RWPE2 (cell line): ENCODE measurements around the gene SERTAD1.
A peak's percentile ranks its signal among the peaks of the same experiment; 100 is the strongest.

Experiments used
- ATAC-seq: fragments of 200-7000 bp; cut with Tn5 transposase; 3 replicates; pipeline ENCODE4 v1.9.1; 2021; ENCODE audit warnings: low read depth
- DNase-seq: peaks from one replicate; pipeline ENCODE4 v3.0.0-alpha.2; 2020; ENCODE audit warnings: low spot score
- H3K27ac ChIP-seq: fragments of 450-650 bp; 2 replicates; pipeline ENCODE4 v1.5.1; 2017; ENCODE audit warnings: mild to moderate bottlenecking; ENCODE audit not compliant: poor library complexity, severe bottlenecking
- H3K27me3 ChIP-seq: fragments of 250-450 bp; sonication (Bioruptor Pico); 2 replicates; pipeline ENCODE4 v1.5.1; 2021; ENCODE audit warnings: mild to moderate bottlenecking, moderate library complexity; ENCODE audit not compliant: insufficient read depth, poor library complexity, severe bottlenecking
- H3K36me3 ChIP-seq: fragments of 250-450 bp; sonication (Bioruptor Pico); 2 replicates; pipeline ENCODE4 v1.5.1; 2020; ENCODE audit warnings: low read depth, mild to moderate bottlenecking, moderate library complexity
- H3K4me1 ChIP-seq: fragments of 250-450 bp; sonication (Bioruptor Pico); 2 replicates; pipeline ENCODE4 v1.5.1; 2021; ENCODE audit warnings: mild to moderate bottlenecking, moderate library complexity; ENCODE audit not compliant: insufficient read depth, poor library complexity, severe bottlenecking
- H3K4me3 ChIP-seq: fragments of 250-450 bp; sonication (Bioruptor Pico); 2 replicates; pipeline ENCODE4 v1.5.1; 2021; ENCODE audit warnings: mild to moderate bottlenecking, moderate library complexity; ENCODE audit not compliant: severe bottlenecking
- H3K9me3 ChIP-seq: fragments of 250-450 bp; sonication (Bioruptor Pico); 2 replicates; pipeline ENCODE4 v1.5.1; 2021; ENCODE audit warnings: mild to moderate bottlenecking, moderate library complexity; ENCODE audit not compliant: severe bottlenecking
- CTCF ChIP-seq: fragments of 450-650 bp; IDR thresholded peaks from one replicate; pipeline ENCODE4 v1.5.1; 2017; ENCODE audit warnings: mild to moderate bottlenecking, moderate library complexity; ENCODE audit not compliant: poor library complexity, severe bottlenecking

Gene SERTAD1

DNA sequence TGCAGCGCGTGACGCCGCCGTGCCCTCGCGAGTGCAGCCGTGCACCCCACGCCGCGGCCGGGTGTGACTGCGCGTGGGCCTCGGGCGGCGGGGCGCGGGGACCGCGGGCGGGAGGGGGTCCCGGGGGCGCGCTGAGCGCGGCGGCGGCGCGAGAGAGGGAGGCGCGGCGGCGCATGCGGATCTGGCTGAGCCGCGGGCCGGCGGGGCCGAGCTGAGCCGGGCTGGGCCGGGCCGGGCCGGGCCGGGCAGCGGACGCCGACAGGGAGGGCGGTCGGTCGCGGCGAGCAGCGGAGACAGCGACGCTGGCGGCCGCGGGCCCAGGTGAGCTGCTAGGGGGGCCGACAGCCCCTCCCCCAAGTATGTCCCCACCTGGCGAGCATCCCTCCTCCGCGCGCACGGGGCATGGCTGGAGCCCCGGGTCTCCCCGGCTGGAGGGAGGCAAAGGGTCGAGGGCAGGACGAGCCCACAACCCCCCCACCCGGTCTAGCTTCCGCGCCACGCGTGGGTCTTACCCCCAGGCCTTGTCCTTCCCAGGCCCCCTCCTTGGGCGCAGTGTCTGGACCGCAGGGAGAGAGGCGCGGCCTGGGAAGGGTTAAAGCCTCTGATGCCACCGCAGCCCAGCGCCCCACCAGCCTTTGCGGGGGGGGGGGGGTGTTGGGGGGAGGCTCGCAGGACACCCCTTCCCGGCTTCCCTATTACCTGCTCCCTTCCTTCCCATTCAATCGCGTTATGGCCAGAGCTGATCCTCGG, 41.4 kb upstream of the SERTAD1 start, which contains the start of gene SPTBN4:
Gene SPTBN4 (plus strand): TSS at position 17 of the 750 bp plus-strand sequence. CDS start 5,621 bp downstream, outside the sequence.
- Histone ChIP-seq H3K9me3 (no peaks in the 10 kb centered on the region), H3K27me3 (peaks cover 4% of the 10 kb centered on the region), H3K4me3 (peak within 1 kb of the TSS; percentile 54), H3K27ac (no peak within 1 kb of the TSS), H3K4me1 (no peaks in the 10 kb centered on the region), H3K36me3 (no peaks in the 10 kb centered on the region)
- DNase-seq (no peak), ATAC-seq (no peak)
- no peak for TF ChIP-seq CTCF

- DNase-seq = no peak
These were observed 40.6 kb upstream of the SERTAD1 start for GRCh38 chr19:40466219-40466984.

DNA sequence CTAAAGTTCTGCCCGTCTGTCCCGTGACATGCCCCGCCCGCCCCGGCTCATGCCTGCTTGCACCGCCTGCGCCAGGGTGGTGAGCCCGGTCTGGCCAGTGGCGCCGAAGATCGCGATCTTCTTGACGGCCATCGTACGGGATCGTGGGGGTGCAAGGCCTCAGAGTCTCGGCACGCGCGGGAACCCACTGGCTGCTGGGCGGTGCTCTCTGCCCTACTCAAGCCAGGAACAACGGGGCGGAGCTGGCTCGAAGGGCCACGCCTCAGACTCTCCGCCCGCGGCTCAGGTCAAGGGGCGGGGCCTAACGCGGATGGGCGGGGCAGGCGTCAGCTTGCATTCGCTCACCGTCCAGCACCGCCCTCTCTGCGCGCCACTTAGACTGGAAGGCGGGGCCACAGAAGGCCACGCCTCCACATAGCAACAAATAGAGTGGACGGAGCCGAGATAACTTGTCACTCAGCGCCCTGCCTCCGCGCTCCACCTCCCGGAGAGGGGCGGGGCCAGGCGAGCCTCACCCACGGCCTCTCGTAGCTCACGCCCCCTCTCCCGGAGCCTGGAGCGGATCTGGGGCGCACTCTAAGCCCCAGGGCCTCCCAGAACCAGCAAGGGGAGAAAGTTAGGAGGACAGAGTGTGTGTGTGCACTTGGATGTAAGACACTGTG, 39.9 kb upstream of the SERTAD1 start, which contains the start of gene BLVRB:
Gene BLVRB (minus strand): TSS at position 189 of the 662 bp plus-strand sequence. CDS start 57 bp downstream, at position 132.
- no peaks in the 10 kb centered on the region for H3K4me1 ChIP-seq

More at GRCh38 chr19:40466219-40466984, 40.6 kb upstream of the SERTAD1 start:
- Histone ChIP-seq H3K27ac (no peak overlapping the region), H3K27me3 (peaks cover 4% of the 10 kb centered on the region), H3K4me3 (peak overlapping the region; percentile 54), H3K4me1 (no peaks in the 10 kb centered on the region), H3K9me3 (no peaks in the 10 kb centered on the region), H3K36me3 (no peaks in the 10 kb centered on the region)
- TF ChIP-seq CTCF = no peak
- ATAC-seq = no peak

GRCh38 chr19:40465025-40465556, 39.3 kb upstream of the SERTAD1 start:
- peak overlapping the region; percentile 54 for H3K4me3 ChIP-seq
- ATAC-seq = peak; percentile 1; the same call in 1 of the 3 replicates

More for the DNA sequence above, 39.9 kb upstream of the SERTAD1 start, which contains the start of gene BLVRB:
- Histone ChIP-seq H3K4me3 (peak within 1 kb of the TSS; percentile 54), H3K36me3 (no peaks in the 10 kb centered on the region), H3K27me3 (peaks cover 4% of the 10 kb centered on the region), H3K9me3 (no peaks in the 10 kb centered on the region), H3K27ac (peak within 1 kb of the TSS; percentile 47)
- DNase-seq = peak; percentile 97
- peak; percentile 82 for ATAC-seq
- TF ChIP-seq CTCF = no peak

More at GRCh38 chr19:40465025-40465556, 39.3 kb upstream of the SERTAD1 start:
- no peak for TF ChIP-seq CTCF
- H3K27me3 ChIP-seq = peaks cover 4% of the 10 kb centered on the region
- H3K9me3 ChIP-seq = no peaks in the 10 kb centered on the region
- H3K36me3 ChIP-seq = no peaks in the 10 kb centered on the region
- no peak for DNase-seq
- no peaks in the 10 kb centered on the region for H3K4me1 ChIP-seq
- peak overlapping the region; percentile 47 for H3K27ac ChIP-seq
